GM10266 (cell line): ENCODE results near the gene TRAF7.

Experiments
- DNase-seq: peaks from one replicate; pipeline ENCODE4 v3.0.0; 2012; ENCODE audit errors: extremely low spot score
- TF ChIP-seq, protein P1 (sequence below): IDR thresholded peaks from 2 replicates; pipeline ENCODE4 v1.5.1; 2012; ENCODE audit warnings: mild to moderate bottlenecking, low read depth; ENCODE audit not compliant: control insufficient read depth, insufficient read depth; ENCODE audit errors: missing control alignments

TRAF7 gene

DNA sequence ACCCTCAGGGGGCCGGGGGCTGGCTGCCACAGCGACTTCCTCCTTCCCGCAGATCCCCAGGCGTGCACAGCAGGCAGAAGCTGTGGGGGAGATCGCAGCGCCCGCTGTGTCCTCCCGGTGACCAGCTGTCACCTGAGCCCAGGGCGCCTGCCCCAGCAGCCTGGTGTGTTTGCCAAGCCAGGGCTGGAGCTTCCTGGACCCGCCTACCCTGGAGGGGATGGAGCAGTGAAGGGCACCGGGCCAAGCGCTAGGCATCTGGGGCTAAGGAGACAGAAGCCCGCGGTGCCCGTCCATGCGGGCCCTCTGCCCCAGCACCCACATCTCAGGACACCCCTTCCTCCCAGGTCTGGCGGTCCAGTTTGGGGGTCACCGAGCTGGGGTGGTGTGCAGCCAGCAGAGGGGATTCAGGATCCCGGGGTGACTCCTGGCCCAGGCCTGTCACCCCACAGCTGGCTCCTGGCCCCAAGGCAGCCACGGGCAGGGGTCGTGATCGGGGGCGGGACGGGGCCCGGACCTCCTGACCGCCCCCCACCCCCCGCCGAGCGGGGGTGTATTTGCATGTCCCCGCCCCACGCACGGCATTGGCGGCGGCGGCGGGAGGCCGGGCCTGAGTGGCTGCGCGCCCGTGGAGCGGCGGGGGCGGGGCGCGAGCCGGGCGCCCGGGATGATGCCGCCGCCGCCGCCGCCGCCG lies 7.5 kb upstream of the TRAF7 start, which contains the start of gene RAB26:
RAB26 (plus strand) TSS at position 645 of the 691 bp plus-strand sequence. CDS start 159 bp downstream, outside the sequence.
- TF ChIP-seq, protein P1, sequence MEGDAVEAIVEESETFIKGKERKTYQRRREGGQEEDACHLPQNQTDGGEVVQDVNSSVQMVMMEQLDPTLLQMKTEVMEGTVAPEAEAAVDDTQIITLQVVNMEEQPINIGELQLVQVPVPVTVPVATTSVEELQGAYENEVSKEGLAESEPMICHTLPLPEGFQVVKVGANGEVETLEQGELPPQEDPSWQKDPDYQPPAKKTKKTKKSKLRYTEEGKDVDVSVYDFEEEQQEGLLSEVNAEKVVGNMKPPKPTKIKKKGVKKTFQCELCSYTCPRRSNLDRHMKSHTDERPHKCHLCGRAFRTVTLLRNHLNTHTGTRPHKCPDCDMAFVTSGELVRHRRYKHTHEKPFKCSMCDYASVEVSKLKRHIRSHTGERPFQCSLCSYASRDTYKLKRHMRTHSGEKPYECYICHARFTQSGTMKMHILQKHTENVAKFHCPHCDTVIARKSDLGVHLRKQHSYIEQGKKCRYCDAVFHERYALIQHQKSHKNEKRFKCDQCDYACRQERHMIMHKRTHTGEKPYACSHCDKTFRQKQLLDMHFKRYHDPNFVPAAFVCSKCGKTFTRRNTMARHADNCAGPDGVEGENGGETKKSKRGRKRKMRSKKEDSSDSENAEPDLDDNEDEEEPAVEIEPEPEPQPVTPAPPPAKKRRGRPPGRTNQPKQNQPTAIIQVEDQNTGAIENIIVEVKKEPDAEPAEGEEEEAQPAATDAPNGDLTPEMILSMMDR, result no peak
- DNase-seq, result peak; percentile 72

DNA sequence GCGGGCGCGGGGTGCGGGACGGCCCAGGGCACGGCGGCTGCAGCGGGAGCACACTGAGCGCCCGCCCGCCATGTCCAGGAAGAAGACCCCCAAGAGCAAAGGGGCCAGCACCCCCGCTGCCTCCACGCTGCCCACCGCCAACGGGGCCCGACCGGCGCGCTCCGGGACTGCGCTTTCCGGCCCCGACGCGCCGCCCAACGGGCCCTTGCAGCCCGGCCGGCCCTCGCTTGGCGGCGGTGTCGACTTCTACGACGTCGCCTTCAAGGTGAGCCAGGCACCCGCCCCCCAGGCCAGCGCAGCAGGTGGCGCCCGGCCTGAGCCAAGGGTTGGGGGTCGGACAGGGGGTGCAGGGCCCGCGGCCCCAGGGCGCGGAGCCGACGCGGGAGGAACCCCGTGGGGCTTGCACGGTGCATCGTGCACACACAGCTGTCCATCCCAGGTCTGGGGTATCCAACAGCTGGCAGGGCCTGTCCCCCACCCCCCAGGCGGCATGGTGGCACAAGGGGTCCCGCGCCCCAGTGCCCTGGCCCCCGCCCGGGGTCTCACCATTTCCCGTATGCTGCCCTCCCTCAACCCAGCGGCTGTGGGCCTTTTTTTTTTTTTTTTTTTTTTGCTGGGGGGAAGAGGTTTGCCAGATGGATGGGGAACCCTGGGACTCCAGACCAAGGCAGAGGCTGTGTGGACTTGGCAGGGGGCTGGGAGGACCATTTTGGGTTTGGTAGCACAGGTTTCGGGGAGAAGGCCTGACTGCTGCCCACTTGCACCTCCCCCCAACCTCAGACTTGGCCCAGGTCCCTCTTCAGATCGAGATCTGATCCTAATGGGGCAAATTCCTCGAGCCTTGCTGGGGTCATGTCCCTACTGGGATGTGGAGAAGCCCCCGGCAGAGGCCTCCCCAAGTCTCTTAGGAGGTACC lies 6.6 kb upstream of the TRAF7 start:
- no peak for DNase-seq
- TF ChIP-seq, protein P1, result peak; percentile 28

DNA sequence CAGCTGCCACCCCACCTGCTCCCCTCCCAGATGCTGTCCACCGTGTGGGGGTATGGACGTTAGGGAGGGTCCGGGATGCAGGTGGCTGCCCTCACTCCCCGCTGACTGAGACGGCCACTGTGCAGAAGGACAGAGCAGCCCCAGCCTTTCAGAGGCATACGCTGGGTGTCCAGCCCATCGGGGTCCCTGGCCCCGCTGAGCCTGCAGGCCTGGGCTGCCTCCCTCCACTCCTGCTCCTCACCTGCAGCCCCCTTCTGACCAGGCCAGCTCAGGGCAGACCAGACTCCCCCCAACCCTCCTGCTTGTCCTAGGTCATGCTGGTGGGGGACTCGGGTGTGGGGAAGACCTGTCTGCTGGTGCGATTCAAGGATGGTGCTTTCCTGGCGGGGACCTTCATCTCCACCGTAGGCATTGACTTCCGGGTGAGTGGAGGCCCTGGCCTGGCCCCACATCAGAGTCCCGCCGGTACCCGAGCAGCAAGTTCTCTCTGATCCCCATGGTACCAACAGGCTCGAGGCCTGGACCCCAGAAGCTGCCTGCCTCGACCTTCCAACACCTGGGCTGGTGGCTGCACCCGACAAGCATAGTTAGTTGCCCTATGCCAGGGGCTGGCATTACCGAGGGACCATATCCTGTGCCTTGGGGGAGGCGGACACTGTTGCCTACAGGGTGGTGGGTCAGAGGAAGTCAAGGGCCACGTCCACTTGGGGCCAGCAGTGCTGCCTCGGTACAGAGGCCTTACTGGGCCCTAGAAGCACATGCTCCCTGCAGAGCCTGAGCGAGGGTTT lies 5.8 kb upstream of the TRAF7 start:
- TF ChIP-seq, protein P1, result no peak
- no peak for DNase-seq

DNA sequence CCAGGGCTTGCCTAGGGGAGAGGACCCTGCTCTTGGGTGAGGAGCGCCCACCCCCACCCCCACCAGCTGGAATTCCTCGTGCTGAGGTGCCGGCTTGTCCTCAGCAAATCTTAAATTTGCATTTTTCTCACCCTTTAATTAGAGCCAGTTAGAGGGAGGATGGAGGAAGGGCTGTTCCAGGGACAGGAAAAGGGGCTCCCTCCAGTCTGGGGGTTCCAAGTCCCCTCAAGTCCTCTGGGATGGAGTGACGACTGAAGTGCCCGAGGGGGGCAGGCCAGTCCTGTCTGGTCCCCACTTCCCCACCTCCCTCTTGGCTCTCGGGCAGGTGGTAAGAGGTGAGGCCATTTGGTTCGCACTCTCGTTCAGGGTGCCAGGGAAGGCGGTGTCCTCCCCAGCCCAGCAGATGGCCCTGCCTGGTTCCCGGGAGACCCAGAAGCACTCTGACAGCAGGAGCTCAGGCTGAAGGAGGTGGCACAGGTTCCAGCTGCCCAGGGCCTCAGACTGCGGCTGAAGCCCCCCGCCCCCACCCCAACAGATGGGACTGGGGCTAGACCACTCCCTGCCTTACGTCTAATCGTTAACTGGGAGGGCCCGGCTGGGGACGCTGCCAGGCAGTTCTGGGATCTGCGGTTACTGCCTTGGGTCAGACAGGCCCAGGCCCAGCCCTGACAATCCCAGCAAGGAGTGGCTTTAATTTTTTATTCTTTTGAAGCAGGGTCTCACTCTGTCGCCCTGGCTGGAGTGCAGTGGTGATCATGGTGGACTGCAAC lies 5.0 kb upstream of the TRAF7 start:
- DNase-seq, result no peak
- TF ChIP-seq, protein P1, result no peak

DNA sequence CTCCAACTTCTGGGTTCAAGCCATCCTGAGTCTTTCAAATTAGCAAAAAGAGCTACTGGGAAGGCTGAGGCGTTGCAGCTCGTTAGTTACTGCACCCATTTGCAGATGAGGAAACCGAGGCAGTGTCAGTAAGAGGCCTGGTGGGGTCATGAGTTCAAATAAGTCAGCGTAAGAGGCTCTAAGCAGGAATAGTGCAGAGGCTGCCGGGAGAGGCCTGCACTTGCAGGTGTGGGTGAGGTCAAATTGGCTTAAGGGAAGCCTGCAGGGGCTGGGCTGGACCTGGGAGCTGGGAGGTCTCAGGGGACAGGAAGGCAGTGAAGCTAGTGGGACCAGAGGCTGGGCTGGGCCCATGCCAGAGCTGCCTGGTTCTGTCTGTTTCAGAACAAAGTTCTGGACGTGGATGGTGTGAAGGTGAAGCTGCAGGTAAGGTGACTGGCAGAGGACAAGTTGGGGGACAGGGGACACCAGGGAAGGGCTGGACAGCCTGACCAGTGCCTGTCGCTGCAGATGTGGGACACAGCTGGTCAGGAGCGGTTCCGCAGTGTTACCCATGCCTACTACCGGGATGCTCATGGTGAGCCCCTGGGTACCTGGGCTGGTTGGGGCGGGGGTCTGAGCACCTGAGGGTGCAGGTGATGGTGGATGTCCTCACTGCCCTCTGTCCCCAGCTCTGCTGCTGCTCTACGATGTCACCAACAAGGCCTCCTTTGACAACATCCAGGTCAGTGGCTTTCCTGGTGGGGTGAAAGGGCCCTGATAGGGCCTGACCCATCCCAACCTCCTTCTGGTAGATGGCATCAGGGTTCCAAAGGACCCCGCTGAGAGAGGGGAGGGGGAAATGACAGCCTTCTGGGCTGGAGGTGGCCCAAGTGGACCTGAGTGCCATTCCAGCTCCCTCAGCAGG lies 4.1 kb upstream of the TRAF7 start:
- no peak for DNase-seq
- TF ChIP-seq, protein P1, result no peak
